Right renal pelvis (tissue), 4 donors: ENCODE results near the gene SH2D5. TPM values are rescaled to one million over a fixed set of nuclear protein-coding genes. Genes with fewer than 3 reads are reported as not detected.

Experiments
- DNase-seq, 4 donors: peaks; one replicate each; pipeline ENCODE4 v3.0.0-alpha.2; 2013; ENCODE audit warnings: low read depth in 4 of 4, low spot score in 3 of 4, missing footprints in 1 of 4
- polyA plus RNA-seq, 4 donors: library from polyadenylated mRNA; unstranded; fragments of 120-200 nt; gene quantifications; one replicate each; pipeline ENCODE4 v1.2.1, GENCODE V29; 2013; ENCODE audit not compliant: insufficient read length in 4 of 4

Gene SH2D5
- polyA plus RNA-seq, 4 donors, result 0.80 to 1.4 (median 1.1) TPM

- peak in 3 of 4 donors; percentile 56 to 68 (median 63) for DNase-seq
These were observed 14.8 kb downstream of the SH2D5 start, which contains the start of gene KIF17 for GRCh38 chr1:20717452-20718342. TSS of gene KIF17 (minus strand) at chr1:20718007. CDS start at chr1:20717706, 301 bp downstream.

DNA sequence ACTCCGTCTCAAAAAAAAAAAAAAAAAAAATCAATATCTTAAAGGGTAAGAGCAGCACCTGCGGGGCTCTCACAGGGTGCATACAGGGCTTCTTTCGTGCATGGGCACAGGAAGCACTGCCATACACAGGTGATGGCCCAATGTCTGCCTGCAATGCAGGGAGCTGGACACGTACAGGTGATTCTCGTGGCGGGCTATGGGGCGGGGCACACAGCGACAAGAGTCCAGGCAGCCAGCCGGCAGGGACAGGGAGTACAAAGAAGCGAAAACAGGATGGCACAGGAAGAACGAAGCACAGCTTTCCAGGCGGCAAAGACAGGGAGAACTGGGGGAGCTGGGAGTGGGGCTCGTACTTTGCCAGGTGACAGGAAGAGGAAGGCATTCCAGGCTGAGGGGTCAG is 16.3 kb downstream of the SH2D5 start:
- no peak for DNase-seq

GRCh38 chr1:20715406-20715805 is 17.1 kb downstream of the SH2D5 start:
- no peak for DNase-seq

DNA sequence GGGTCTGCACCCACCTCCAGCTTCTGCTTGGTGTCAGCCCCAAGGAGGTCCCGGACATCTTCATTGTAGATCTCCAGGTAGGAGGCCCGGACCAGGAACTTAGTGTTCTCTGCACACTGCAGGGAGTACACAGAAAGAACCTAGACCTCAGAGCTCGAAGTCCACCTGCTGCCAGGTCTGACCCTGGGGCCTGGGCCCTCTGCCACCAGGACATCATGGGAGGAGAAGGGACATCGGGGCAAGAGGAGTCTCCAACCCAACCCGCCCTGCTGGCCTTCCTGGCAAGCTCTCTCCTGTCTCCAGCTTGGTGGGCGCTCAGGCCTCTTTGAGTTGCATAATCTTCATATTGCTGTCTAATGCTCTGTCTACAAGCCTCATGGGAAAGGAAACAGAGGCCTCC is 19.1 kb downstream of the SH2D5 start:
- DNase-seq, result no peak

- no peak for DNase-seq
These were observed 20.3 kb downstream of the SH2D5 start for GRCh38 chr1:20712215-20712577.

DNA sequence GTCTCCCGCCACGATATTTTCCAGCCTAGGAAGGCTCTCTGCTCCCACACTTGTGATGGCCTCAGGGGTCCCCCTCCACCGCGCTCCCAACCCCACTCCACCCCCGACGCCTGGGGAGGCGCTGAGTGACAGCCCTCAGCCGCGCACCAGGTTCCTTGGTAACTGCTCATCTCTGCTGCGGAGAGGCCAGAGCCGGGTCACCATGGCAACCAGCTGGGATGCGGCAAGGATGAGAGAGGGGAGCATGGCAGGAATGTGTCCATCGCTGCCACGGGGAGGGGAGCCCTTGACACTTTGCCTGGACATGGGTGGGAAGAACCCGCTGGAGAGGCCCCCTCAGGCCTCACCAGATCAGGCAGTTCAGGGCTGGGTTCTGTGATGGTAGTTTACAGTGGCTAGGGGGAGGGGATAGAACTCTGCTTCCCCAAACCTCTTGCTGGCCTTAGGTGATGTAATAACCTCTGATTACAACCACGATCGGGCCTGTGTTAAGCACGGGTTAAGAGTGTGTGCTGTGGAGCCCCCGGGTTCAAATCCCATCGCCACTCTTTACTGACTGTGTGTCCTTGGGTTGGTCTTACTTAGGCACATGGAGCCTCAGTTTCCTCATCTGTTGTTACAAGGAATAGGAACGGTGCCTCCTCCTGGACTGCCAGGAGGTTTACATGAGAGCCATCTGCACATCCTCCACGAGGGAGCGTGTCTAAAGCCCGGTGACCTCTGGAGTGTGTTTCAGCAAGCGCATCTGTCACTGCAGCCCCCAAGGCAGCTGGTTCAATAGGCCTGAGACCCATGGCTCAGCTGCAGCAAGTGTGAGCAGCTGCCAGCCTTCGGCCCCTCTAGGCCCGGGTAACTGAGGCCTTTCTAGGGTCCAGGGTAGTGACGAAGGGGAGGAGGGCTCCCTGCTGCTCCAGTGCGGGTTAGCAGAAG is 21.0 kb downstream of the SH2D5 start:
- DNase-seq, result no peak

DNA sequence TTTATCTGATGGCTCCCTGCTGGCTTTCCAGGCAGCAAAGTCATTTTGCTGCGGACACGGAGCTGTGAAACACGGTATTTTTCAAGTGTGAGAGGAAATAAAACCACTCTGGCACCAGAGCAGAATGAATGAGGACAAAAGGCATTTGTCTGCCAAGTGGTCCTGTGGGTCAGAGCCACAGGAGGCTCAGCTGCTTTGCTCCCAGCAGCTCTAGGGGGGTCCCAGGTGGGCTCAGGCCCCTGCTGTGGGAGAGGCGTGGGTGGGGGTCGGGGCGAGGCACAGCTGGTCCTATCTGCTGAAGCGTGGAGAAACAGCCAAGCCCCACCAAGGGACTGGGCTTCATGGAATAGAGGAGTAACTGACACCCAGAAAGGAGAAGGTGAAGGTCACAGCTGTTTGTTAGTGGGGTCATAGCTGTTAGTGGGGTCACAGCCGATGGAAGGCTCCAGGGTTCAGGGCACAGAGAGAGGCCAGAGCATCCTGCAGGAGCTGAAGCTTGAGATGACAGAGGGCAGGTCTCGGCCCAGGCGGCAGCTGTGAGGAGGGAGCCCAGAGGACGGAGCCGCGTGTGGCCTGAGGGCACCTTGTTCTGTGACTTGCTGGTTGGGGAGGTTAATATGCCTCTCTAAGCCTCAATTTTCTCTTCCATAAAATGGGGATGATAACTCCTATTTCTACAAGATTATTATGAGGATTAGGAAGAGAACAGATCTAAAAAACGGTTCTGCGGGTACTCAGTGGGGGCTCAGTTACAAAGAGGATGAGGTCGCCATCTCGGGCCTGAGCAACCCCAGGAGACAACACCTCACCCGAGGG is 21.8 kb downstream of the SH2D5 start:
- DNase-seq, result no peak

DNA sequence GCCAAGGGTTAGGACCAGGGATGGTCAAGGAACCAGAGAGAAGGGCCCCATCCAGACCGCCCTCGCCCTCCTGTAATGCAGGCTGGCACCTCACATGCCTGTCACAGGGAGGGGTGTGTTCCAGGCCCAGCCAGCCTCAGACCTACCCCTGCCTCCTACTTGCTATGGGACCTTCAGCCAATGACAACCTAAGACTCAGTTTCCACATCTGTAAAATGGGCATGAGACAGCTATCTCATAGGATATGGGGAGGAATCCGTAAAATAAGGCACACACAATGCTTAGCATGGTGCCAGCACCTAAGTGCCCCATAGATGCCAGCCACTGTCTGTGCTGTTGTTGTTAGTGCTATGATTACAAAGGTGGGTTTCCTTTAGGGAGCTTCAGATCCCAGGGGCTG is 22.6 kb downstream of the SH2D5 start:
- DNase-seq, result no peak

DNA sequence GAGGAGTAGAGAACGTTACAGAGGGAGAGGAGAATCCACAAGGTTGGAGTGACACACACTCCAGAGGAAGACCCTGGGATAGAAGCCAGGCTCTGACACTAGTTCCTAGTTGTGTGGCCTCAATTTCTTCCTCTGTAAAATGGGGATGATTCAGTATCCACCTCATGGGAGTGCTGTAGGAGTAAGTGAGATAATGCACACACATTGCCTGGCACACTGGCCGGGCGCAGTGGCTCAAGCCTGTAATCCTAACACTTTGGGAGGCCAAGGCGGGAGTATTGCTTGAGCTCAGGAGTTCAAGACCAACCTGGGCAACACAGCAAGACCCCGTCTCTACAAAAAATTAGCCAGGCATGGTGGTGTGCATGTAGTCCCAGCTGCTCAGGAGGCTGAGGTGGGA is 23.6 kb downstream of the SH2D5 start:
- no peak for DNase-seq

- DNase-seq, result no peak
These were observed 24.4 kb downstream of the SH2D5 start for GRCh38 chr1:20708057-20708456.

- DNase-seq, result no peak
These were observed 25.7 kb downstream of the SH2D5 start for GRCh38 chr1:20706841-20707240.

- no peak for DNase-seq
These were observed 27.2 kb downstream of the SH2D5 start for GRCh38 chr1:20705203-20705755.

GRCh38 chr1:20704390-20705202 is 27.9 kb downstream of the SH2D5 start:
- DNase-seq, result no peak

DNA sequence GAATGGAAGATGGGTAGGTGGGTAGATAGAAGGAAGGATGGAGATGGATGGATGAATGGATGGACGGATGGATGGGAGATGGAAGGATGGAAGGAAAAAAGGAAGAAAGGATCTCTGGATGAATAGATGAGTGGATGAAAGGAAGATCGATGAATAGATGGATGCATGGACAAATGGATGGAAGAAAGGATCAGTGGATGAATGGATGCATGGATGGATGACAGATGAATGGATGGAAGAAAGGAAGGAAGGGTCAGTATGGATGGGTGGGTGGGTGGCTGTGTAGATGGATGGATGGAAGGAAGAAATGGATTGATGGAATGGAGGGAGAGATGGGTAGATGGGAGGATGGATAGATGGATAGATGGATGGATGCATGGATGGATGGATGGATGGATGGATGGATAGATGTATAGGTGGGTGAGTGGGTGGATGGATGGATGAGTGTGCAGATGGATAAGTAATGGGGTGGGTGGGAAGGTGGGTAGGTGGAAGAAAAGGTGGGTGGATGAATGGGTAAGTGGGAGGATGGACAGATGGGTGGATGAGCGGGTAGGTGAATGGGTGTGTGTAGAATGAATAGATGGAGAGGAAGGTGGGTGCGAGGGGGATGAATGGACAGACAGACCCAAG is 29.3 kb downstream of the SH2D5 start:
- no peak for DNase-seq

DNA sequence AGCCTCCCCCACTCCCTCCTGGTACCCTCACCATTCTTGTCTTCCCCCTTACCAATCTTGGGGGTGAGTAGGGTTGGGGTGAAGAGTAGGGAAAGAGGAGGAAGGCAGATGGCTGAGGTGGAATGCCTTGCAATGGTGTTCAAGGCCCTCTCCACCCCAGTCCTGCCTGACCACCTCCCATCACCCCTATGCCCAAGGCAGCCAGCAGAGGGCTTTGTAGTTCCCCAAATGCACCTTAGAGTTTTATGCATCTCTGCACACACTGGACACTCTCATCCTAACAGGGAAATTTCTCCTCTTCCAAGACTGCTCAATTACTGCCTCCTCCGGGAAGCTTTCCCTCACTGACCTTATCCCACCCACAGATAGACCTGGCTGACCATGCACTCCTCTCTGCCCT is 30.1 kb downstream of the SH2D5 start:
- no peak for DNase-seq

GRCh38 chr1:20701847-20702246 is 30.7 kb downstream of the SH2D5 start:
- DNase-seq, result no peak

DNA sequence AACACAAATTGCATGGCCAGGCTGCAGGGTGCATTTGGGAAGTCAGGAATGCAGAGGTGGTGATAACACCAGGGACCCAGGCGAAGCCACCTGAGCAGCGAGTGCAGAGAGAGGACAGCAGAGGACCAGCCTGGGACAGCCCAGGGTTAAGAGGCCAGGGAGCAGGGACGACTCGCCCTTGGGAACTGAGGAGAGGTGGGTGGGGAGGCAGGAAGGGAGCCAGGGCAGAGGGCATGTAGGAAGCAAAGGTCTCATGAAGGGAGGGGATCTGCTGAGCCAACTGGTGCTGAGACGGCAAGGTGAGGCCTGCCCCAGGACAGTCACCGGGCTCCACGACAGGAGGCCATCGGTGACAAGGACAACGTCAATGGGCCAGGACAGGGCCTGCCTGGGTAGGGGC is 31.1 kb downstream of the SH2D5 start:
- DNase-seq, result no peak

- DNase-seq, result no peak
These were observed 31.8 kb downstream of the SH2D5 start for GRCh38 chr1:20700636-20701215.

GRCh38 chr1:20699558-20699957 is 32.9 kb downstream of the SH2D5 start:
- DNase-seq, result no peak
